SK-N-MC (cell line): ENCODE data around the gene AUTS2.

Experiments used
- DNase-seq: peaks from one replicate; pipeline ENCODE4 v3.0.0-alpha.2; 2011; ENCODE audit warnings: low read depth, low spot score
- H3K27ac ChIP-seq: fragments of 200-600 bp; sonication (generic); 2 replicates; pipeline ENCODE4 v1.5.1; 2016; ENCODE audit warnings: mixed run types
- H3K36me3 ChIP-seq: fragments of 200-600 bp; sonication (generic); 2 replicates; pipeline ENCODE4 v1.6.1; 2017; ENCODE audit warnings: antibody characterized with exemption, low read length, mixed read lengths; ENCODE audit not compliant: insufficient read depth
- H3K4me3 ChIP-seq: fragments of 200-600 bp; sonication (generic); 2 replicates; pipeline ENCODE4 v1.5.1; 2016
- H3K9ac ChIP-seq: fragments of 200-600 bp; sonication (generic); 2 replicates; pipeline ENCODE4 v1.8.0; 2017; ENCODE audit warnings: mixed run types, mixed read lengths; ENCODE audit not compliant: insufficient read length
- H3K9me3 ChIP-seq: fragments of 200-600 bp; sonication (generic); 2 replicates; pipeline ENCODE4 v1.6.1; 2017; ENCODE audit warnings: low read depth, mild to moderate bottlenecking, antibody characterized with exemption, low read length, moderate library complexity, mixed read lengths
- EZH2 ChIP-seq: fragments of 200-600 bp; sonication (generic); IDR thresholded peaks from one replicate; pipeline ENCODE4 v1.6.1; 2017; ENCODE audit warnings: antibody characterized with exemption
- FOXP2 ChIP-seq: optimal IDR thresholded peaks from 2 replicates; pipeline ENCODE3; 2011; ENCODE audit warnings: mild to moderate bottlenecking, moderate library complexity; ENCODE audit not compliant: insufficient read depth; ENCODE audit errors: extremely low read length, control extremely low read depth
- POLR2AphosphoS5 ChIP-seq: IDR thresholded peaks from 2 replicates; pipeline ENCODE4 v1.6.1; 2012; ENCODE audit warnings: mild to moderate bottlenecking, low read depth, low read length, borderline replicate concordance

AUTS2 gene

GRCh38 chr7:70761711-70762328 lies 1163.5 kb downstream of the AUTS2 start:
- Histone ChIP-seq H3K27ac (no peak overlapping the region), H3K9ac (no peak overlapping the region), H3K4me3 (no peak overlapping the region), H3K9me3 (no peaks in the 10 kb centered on the region), H3K36me3 (peaks cover 22% of the 10 kb centered on the region)
- TF ChIP-seq POLR2AphosphoS5 (no peak), FOXP2 (no peak)
- DNase-seq: no peak

- Histone ChIP-seq H3K9me3 (no peaks in the 10 kb centered on the region), H3K36me3 (peaks cover 28% of the 10 kb centered on the region), H3K27ac (no peak overlapping the region), H3K9ac (no peak overlapping the region), H3K4me3 (no peak overlapping the region)
- DNase-seq: no peak
- no peak for TF ChIP-seq POLR2AphosphoS5
- TF ChIP-seq EZH2: no peak
- TF ChIP-seq FOXP2: no peak
Measured at GRCh38 chr7:70762696-70763095, 1164.4 kb downstream of the AUTS2 start.

GRCh38 chr7:70763961-70764691 lies 1165.9 kb downstream of the AUTS2 start:
- no peak for DNase-seq
- Histone ChIP-seq H3K4me3 (no peak overlapping the region), H3K27ac (peak overlapping the region; percentile 26; the same call in 1 of the 2 replicates), H3K9me3 (no peaks in the 10 kb centered on the region), H3K9ac (peak overlapping the region; percentile 43), H3K36me3 (peaks cover 39% of the 10 kb centered on the region)
- TF ChIP-seq POLR2AphosphoS5 (no peak), FOXP2 (no peak), EZH2 (no peak)

GRCh38 chr7:70764701-70765208 lies 1166.5 kb downstream of the AUTS2 start:
- H3K27ac ChIP-seq: no peak overlapping the region
- no peak overlapping the region for H3K4me3 ChIP-seq
- TF ChIP-seq POLR2AphosphoS5 (no peak), FOXP2 (no peak), EZH2 (no peak)
- peaks cover 40% of the 10 kb centered on the region for H3K36me3 ChIP-seq
- DNase-seq: no peak
- H3K9ac ChIP-seq: no peak overlapping the region
- H3K9me3 ChIP-seq: no peaks in the 10 kb centered on the region

- Histone ChIP-seq H3K9ac (no peak overlapping the region), H3K4me3 (no peak overlapping the region), H3K27ac (no peak overlapping the region), H3K9me3 (no peaks in the 10 kb centered on the region), H3K36me3 (peaks cover 47% of the 10 kb centered on the region)
- DNase-seq: no peak
- TF ChIP-seq EZH2 (no peak), FOXP2 (no peak), POLR2AphosphoS5 (no peak)
Measured at GRCh38 chr7:70765651-70766050, 1167.4 kb downstream of the AUTS2 start.

GRCh38 chr7:70766109-70766508 lies 1167.8 kb downstream of the AUTS2 start:
- TF ChIP-seq EZH2 (no peak), FOXP2 (no peak), POLR2AphosphoS5 (no peak)
- Histone ChIP-seq H3K36me3 (peaks cover 52% of the 10 kb centered on the region), H3K4me3 (no peak overlapping the region), H3K27ac (no peak overlapping the region), H3K9me3 (no peaks in the 10 kb centered on the region), H3K9ac (no peak overlapping the region)
- no peak for DNase-seq

GRCh38 chr7:70766694-70767093 lies 1168.4 kb downstream of the AUTS2 start:
- Histone ChIP-seq H3K36me3 (peaks cover 58% of the 10 kb centered on the region), H3K4me3 (no peak overlapping the region), H3K27ac (no peak overlapping the region), H3K9me3 (no peaks in the 10 kb centered on the region), H3K9ac (no peak overlapping the region)
- DNase-seq: no peak
- no peak for TF ChIP-seq POLR2AphosphoS5
- TF ChIP-seq FOXP2: no peak
- no peak for TF ChIP-seq EZH2

- Histone ChIP-seq H3K9me3 (no peaks in the 10 kb centered on the region), H3K9ac (no peak overlapping the region), H3K27ac (no peak overlapping the region), H3K36me3 (peaks cover 79% of the 10 kb centered on the region), H3K4me3 (no peak overlapping the region)
- DNase-seq: no peak
- no peak for TF ChIP-seq EZH2
- no peak for TF ChIP-seq FOXP2
- no peak for TF ChIP-seq POLR2AphosphoS5
Measured at GRCh38 chr7:70770154-70770553, 1171.9 kb downstream of the AUTS2 start.

GRCh38 chr7:70771451-70771850 lies 1173.2 kb downstream of the AUTS2 start:
- Histone ChIP-seq H3K27ac (no peak overlapping the region), H3K9me3 (no peaks in the 10 kb centered on the region), H3K36me3 (peaks cover 69% of the 10 kb centered on the region), H3K4me3 (no peak overlapping the region), H3K9ac (no peak overlapping the region)
- TF ChIP-seq POLR2AphosphoS5 (no peak), EZH2 (no peak), FOXP2 (no peak)
- DNase-seq: no peak
